Esophagus squamous epithelium (tissue), 5 donors: Measurements from ENCODE around the gene ETFB. TPM values are rescaled to one million over a fixed set of nuclear protein-coding genes. Genes with fewer than 3 reads are reported as not detected.

Source experiments
- DNase-seq: peaks from one replicate; lab custom pipeline; 2025; lab: John Stamatoyannopoulos, UW
- H3K27ac ChIP-seq, 4 donors: fragments of 200-600 bp; sonication (generic); one replicate each; pipeline ENCODE4 v1.5.1; 2016 to 2019; ENCODE audit warnings: mild to moderate bottlenecking in 1 of 4
- H3K27me3 ChIP-seq, 4 donors: fragments of 200-600 bp; sonication (generic); 1 replicate in 3 of 4; 2 replicates in 1 of 4; pipeline versions ENCODE4 v1.5.1 to v1.6.0; 2017 to 2021; ENCODE audit warnings: antibody characterized with exemption in 1 of 4
- H3K36me3 ChIP-seq, 3 donors: fragments of 200-600 bp; sonication (generic); one replicate each; pipeline ENCODE4 v1.5.1; 2016 to 2019
- H3K4me1 ChIP-seq, 3 donors: fragments of 200-600 bp; sonication (generic); one replicate each; pipeline ENCODE4 v1.5.1; 2017 to 2019
- H3K4me3 ChIP-seq, 4 donors: fragments of 200-600 bp; sonication (generic); 1 replicate in 3 of 4; 2 replicates in 1 of 4; pipeline ENCODE4 v1.5.1; 2016 to 2019; ENCODE audit warnings: mild to moderate bottlenecking in 2 of 4, moderate library complexity in 1 of 4
- H3K9me3 ChIP-seq, 3 donors: fragments of 200-600 bp; sonication (generic); one replicate each; pipeline ENCODE4 v1.5.1; 2016 to 2019
- CTCF ChIP-seq, 6 experiments: fragments of 450-650 bp in 4 of 6; fragments of 200-600 bp in 2 of 6; sonication (generic) in 2 of 6; IDR thresholded peaks; one replicate each; pipeline ENCODE4 v1.5.1; 2016 to 2019; ENCODE audit warnings: antibody characterized with exemption in 6 of 6, mild to moderate bottlenecking in 4 of 6, moderate library complexity in 4 of 6
- POLR2A ChIP-seq, 4 donors: fragments of 450-650 bp; IDR thresholded peaks; one replicate each; pipeline ENCODE4 v1.6.1; 2017; ENCODE audit warnings: antibody characterized with exemption in 4 of 4, mild to moderate bottlenecking in 4 of 4, moderate library complexity in 3 of 4
- WGBS, 2 donors: methylation state at CpG; one replicate each; pipeline ENCODE4 v1.1.5; 2018; 5-methylcytosine and 5-hydroxymethylcytosine counted together
- intact Hi-C: fragments of 100-400 bp; cut with DNase I; formaldehyde crosslinking; loops from one replicate; pipeline ENCODE4 v1.15.0; 2022
- total RNA-seq, 4 donors: library from RNA; depleted of rRNA; stranded (reverse); fragments of >200 nt; gene quantifications; one replicate each; pipeline ENCODE4 v1.1.0, GENCODE V29; 2016
- donor health status: DM: yes; HTN: yes; CAD: no.

Gene ETFB
- total RNA-seq, 4 donors from 2014 or later, result 104 to 215 (median 157) TPM

DNA sequence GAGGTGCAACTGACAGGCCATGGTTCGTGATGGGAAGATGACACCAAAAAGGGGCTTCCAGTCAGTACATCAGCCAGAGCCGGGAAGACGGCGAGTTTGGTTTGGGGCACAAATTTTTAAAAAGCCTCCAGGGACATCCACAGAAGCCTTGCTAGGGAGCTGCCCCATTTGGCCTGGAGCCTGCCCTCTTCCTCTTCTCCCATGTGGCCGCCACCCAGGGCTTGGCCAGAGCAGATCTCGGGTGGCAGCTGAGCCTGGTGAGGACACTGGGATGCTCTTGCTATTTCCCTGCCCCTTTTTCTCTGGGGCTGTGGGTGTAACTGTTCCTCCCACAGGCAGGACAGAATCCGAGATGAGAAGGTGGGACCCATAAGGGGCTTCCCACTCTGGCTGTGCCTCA is 8.2 kb downstream of the ETFB start:
- DNase-seq, result no peak
- Histone ChIP-seq H3K36me3 (peaks cover 0 to 2% (median 0%) of the 10 kb centered on the region in 3 donors), H3K9me3 (no peaks in the 10 kb centered on the region), H3K4me1 (peaks cover 9 to 39% (median 18%) of the 10 kb centered on the region in 3 donors), H3K27ac (no peak overlapping the region), H3K4me3 (no peak overlapping the region), H3K27me3 (no peaks in the 10 kb centered on the region)
- TF ChIP-seq POLR2A (IDR thresholded peaks at IDR 0.05) (no peak), CTCF (IDR thresholded peaks at IDR 0.05) (no peak)
- 75 to 95% methylated on average over 4 to 6 of the region's 7 CpGs for WGBS, 2 donors
- intact Hi-C loops, result no loop called here

GRCh38 chr19:51356159-51356801 is 9.9 kb downstream of the ETFB start:
- Histone ChIP-seq H3K4me3 (no peak overlapping the region), H3K9me3 (no peaks in the 10 kb centered on the region), H3K27ac (no peak overlapping the region), H3K36me3 (peaks cover 0 to 18% (median 0%) of the 10 kb centered on the region in 3 donors), H3K4me1 (peaks cover 0 to 30% (median 11%) of the 10 kb centered on the region in 3 donors), H3K27me3 (no peaks in the 10 kb centered on the region)
- no peak for TF ChIP-seq CTCF (IDR thresholded peaks at IDR 0.05)
- no peak for TF ChIP-seq POLR2A (IDR thresholded peaks at IDR 0.05)
- intact Hi-C loops, result no loop called here
- WGBS, 2 donors, result 90% methylated on average over 8 to 10 of the region's 10 CpGs
- DNase-seq, result no peak

DNA sequence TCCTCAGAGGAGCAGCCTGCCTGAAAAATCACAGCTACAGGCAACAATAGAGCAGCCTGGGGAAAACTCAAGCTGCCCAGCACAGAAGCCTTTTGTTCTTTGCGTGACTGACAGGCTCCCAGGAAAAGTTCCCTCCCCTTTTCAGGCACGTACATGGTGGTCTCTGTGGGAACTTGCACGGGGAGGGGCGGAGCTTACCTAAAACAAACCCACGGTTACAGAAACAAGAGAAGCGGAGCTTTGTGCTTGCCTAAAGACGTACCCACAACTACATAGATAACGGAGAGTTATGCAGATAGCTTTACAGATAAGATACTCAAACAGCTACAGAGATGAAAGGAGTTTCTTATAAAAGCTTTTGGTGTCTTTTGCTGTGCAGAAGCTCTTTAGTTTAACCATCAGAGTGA is 11.4 kb downstream of the ETFB start:
- intact Hi-C loops, result no loop called here
- no peaks in the 10 kb centered on the region for H3K27me3 ChIP-seq
- TF ChIP-seq CTCF (IDR thresholded peaks at IDR 0.05), result no peak
- no peak for TF ChIP-seq POLR2A (IDR thresholded peaks at IDR 0.05)
- WGBS, 2 donors, result 62 to 69% methylated on average over 8 of the region's 8 CpGs
- no peak for DNase-seq
- H3K9me3 ChIP-seq, result no peaks in the 10 kb centered on the region
- peaks cover 0 to 38% (median 15%) of the 10 kb centered on the region in 3 donors for H3K4me1 ChIP-seq
- H3K27ac ChIP-seq, result no peak overlapping the region
- H3K4me3 ChIP-seq, result no peak overlapping the region
- peaks cover 4 to 34% (median 6%) of the 10 kb centered on the region in 3 donors for H3K36me3 ChIP-seq

GRCh38 chr19:51354103-51354741 is 12.0 kb downstream of the ETFB start:
- Histone ChIP-seq H3K4me3 (no peak overlapping the region), H3K27ac (no peak overlapping the region), H3K4me1 (peaks cover 0 to 37% (median 17%) of the 10 kb centered on the region in 3 donors), H3K27me3 (no peaks in the 10 kb centered on the region), H3K36me3 (peaks cover 4 to 38% (median 6%) of the 10 kb centered on the region in 3 donors), H3K9me3 (no peaks in the 10 kb centered on the region)
- DNase-seq, result no peak
- 74 to 79% methylated on average over 3 to 8 of the region's 12 CpGs for WGBS, 2 donors
- intact Hi-C loops, result no loop called here
- TF ChIP-seq CTCF (IDR thresholded peaks at IDR 0.05) (no peak), POLR2A (IDR thresholded peaks at IDR 0.05) (no peak)

DNA sequence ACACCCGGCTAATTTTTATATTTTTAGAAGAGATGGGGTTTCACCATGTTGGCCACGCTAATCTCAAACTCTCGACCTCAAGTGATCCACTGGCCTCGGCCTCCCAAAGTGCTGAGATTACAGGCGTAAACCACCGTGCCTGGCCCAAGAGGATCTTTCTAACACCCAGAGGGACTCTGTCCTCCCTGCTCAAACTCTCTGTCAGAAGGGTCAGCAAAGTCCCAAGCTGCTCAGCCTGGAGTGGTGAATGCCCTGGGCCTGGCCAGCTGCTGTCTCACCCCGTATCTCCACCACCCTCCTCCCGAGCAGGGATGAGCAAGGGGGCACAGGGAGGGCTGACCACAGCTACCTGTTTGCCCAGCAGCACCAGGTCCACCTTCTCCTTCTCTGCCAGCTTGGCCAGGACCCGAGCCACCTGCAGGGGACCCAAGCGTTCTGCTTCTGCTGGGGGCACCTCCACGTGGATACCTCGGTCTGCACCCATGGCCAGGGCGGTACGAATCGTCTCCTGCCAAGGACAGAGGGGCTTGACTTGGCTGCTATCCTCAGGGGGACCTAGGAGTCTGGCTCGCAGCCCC is 13.3 kb downstream of the ETFB start:
- TF ChIP-seq CTCF (IDR thresholded peaks at IDR 0.05) (no peak), POLR2A (IDR thresholded peaks at IDR 0.05) (no peak)
- WGBS, 2 donors, result 87 to 100% methylated on average over 1 to 3 of the region's 16 CpGs
- Histone ChIP-seq H3K36me3 (peaks cover 4 to 44% (median 8%) of the 10 kb centered on the region in 3 donors), H3K4me3 (no peak overlapping the region), H3K27ac (no peak overlapping the region), H3K27me3 (no peaks in the 10 kb centered on the region), H3K9me3 (no peaks in the 10 kb centered on the region), H3K4me1 (peaks cover 0 to 24% (median 10%) of the 10 kb centered on the region in 3 donors)
- no peak for DNase-seq
- intact Hi-C loops, result no loop called here
